HS-27A (cell line): Measurements from ENCODE around the gene MYO15A.
A peak's percentile ranks its signal among the peaks of the same experiment; 100 is the strongest.

Experiments used
- DNase-seq: peaks from one replicate; pipeline ENCODE4 v3.0.0-alpha.2; 2012; ENCODE audit warnings: low read depth, missing footprints

The MYO15A gene

DNA sequence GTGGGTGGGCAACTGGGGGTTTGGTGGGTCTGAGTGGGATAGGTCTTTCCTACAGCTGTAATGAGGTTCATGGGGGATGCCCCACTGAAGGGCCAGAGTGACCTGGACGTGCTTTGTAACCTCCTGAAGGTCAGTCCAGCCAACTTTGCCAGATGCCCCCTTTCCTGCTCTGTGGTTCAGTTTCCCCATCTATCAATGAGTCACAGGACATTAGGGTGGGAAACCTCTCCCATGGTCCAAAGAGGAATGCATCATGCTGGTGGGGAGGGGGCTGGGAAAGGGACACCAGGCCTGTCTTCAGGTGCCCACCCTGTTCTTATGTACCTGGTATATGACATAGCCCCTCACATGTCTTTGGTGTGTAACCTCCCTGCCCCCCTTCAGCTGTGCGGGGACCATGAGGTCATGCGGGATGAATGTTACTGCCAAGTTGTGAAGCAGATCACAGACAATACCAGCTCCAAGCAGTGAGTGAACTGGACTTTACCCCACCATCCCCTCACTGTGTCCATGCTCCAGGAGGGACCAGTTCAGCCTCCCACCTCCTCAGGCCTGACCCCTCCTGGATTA is 51.1 kb downstream of the MYO15A start:
- DNase-seq, result no peak

DNA sequence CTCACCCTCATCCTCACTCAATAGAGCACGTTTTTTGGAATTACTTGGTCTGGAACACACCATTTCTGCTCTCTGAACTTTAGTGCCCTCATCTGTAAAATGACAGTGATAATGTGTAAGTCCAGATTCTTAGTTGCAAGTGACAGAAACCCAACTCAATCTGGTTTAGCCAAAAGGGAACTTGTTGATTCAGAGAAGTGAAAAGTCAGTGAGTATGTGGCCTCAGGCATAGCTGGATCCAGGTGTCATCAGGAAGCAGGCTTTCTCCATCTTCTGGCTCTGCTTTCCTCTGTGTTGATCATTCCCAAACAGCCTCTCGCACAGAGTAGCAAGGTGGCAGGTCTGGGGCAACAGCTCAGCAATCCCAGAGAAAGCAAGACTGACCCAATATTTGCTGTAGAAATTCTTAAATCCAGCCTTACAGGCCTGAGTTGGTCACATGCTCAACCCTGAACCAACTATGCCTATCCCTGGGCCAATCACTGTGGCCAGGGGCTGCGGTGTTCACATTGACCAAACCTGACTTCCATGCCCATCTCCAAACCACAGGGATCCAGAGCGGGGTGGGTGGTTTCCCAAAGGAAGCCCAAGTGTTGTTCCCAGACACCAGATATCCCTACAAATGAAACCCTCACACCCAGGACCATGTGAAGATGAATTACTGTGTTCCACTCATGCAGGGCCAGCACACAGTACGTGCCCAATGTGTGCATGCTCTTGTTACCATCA is 51.7 kb downstream of the MYO15A start:
- no peak for DNase-seq

DNA sequence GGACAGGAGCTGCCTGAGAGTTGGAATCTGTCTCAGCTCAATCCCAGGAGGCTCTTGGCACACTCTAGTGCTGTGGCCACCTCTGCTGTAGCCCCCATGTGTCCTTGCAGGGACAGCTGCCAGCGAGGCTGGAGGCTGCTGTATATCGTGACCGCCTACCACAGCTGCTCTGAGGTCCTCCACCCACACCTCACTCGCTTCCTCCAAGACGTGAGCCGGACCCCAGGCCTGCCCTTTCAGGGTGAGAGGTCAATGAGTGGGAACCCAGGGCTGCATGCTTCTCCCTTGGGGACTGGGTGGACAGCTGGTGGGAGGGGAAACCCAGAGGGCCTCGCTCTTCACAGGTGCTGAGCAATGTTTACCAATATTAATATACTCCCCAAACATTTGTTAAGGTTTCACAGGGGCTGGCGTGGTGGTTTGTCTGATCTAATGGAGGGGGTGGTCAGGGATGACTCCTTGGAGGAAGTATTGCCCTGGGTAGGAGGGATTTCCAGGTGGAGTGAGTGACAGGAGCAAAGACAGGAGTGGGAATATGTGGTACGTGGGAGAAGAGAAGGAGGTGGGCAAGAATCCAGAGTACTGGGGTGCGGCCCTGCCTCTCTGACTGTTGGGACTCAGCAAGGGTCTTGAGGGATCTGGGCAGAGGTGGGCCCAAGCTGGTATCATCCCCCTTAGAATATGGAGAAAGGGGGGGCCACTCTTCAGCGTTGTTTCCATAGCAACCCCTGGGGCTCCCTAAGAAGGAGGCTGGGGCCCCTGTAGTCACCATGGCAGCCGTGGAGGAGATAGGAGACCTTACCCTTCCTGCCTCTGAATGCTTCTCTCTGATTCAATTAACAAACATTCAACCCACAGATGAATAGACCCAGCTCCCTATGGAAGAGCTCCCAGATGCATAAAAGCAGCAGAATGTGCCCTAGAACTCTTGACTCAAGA is 52.9 kb downstream of the MYO15A start:
- no peak for DNase-seq

DNA sequence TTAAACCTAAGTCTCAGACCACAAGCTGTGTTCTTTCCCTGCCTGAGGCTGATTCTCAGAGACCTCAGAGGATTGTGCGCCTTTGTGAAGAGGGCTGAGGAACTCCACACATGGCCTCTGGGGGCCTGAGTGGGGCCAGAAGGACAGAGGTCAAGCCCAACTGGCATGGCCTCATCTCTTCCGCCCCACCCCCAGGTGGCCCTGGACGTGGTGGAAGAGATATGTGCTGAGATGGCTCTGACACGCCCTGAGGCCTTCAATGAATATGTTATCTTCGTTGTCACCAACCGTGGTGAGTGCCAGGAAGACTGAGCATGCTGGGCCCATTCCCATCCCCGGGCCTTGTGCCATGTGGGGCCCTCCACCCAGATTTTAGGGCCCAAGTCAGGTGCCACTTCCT is 55.0 kb downstream of the MYO15A start:
- DNase-seq, result no peak

DNA sequence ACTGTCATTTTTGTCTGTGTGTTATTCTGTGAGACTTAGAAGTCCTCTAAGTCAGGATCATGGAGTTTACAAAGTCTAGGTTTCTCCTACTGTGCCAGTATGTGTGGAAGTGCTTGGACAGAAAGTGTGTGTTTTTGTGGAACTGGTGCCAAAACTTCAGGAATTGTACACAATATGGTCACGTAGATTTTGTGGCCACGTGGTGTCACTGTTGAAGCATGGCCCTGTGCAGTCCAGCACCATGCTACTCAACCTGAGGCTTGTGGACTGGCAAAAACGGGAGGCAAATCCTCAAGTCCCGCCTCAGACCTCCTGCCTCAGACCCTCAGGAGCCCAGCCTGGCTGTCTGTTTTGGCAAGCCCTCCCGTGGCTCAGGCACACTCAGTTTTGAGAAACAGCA is 58.3 kb downstream of the MYO15A start:
- DNase-seq, result no peak

DNA sequence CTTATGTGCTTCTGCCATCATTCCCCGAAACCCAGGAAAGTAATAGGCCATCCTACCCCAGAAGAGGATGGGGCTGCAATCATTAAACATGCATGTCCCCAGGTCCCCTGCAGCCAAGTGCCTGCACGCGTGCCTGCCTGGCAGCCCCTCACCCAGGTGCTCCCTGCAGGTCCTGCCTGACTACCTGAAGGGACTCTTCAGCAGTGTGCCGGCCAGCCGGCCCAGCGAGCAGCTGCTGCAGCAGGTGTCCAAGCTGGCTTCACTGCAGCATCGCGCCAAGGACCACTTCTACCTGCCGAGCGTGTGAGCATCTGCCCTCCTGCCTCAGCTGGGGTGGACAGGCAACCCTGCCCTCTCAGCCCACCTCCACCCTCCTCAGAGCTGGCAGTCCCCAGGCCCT is 58.9 kb downstream of the MYO15A start:
- no peak for DNase-seq

DNA sequence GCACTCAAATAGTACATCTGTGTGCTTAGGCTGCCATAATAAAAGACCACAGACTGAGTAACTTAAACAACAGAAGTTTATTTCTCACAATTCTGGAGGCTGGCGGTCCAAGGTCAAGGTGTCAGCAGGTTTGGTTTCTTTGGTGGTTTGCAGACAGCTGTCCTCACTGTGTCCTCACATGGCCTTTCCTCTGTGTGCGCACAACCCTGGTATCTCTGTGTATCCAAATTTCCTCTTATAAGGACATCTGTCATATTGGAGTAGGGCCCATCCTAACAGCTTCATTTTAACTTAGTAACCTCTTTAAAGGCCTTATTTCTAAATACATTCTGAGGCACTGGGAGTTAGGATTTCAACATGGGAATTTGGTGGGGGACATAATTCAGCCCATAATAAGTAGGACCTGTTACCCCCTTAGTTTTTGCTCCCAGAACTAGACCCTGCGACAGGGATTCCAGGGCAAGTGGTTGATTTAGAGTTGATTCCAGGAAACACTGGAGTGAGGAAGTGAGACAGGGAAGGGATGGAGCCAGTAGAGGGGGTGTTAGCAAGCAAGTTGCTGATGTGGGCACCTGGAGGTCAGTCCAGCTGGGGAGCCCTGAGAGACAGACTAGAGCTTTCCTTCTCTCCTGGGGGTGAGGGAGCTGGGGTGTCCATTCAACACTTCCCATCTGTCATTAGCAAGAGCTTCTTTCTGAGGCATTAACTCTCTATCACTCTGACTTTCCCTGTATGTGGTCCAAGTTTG is 64.1 kb downstream of the MYO15A start:
- DNase-seq, result no peak

DNA sequence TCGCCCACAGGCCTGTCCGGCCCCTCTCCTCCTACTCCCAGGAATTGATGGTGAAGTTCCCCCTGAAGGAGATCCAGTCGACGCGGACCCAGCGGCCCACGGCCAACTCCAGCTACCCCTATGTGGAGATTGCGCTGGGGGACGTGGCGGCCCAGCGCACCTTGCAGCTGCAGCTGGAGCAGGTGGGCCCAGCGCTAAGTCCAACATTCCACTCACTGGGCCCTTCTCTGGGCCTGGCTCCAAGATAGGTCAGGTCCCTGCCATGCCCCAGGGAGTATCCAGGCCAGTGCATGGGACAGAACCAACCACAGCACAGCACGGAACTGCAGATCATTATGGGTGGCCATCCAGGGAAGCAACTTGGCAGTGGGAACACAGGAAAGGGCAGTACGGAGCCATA is 65.2 kb downstream of the MYO15A start:
- DNase-seq, result no peak

DNA sequence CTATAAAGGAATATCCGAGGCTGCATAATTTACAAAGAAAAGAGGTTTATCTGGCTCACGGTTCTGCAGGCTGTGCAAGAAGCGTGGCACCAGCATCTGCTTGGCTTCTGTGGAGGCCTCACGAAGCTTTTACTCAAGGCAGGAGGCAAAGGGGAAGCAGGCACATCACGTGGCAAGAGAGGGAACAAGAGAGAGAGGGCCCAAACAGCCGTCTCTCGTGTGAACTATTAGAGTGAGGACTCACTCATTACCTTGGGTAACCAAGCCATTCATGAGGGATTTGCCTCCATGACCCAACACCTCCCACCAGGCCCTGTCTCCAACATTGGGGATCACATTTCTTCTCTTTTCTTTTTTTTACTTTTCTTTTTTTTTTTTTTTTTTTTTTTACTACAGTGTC is 67.6 kb downstream of the MYO15A start:
- no peak for DNase-seq

DNA sequence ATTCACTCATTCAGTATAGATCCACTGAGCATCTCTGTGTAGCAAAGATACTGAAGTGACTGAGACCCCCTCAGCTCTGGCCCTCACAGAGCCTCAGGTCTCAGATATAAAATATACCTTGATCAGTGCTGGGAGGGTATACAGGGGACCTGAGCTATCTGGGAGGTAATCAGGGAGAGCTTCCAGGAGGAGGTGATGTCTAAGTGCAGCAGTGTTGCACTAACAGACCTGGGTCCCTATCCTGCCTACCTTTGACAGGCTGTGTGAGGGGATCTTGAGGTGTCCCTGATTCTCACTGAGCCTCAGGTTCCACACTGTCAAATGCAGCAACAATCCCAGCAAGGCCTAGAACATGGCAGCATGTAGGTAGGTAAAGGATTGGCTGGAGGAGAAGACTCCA is 68.6 kb downstream of the MYO15A start:
- DNase-seq, result no peak

DNA sequence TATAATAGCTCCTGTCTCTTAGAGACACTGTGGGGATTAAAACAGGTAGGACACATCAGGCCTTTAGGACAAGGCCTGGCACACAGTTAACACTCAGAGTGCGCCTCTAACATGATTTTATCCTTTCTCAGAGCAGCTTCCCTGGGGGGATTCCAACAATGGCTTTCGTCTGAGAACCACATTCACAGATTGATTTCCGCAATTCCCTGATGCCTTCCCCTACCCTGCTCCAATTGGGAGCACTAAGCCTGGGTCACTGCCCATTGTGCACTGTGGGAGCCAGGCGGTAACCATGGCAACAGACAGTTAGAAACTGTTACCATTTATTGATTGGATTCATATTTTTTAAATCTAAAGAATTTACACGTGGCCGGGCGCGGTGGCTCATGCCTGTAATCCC is 69.2 kb downstream of the MYO15A start:
- DNase-seq, result no peak

DNA sequence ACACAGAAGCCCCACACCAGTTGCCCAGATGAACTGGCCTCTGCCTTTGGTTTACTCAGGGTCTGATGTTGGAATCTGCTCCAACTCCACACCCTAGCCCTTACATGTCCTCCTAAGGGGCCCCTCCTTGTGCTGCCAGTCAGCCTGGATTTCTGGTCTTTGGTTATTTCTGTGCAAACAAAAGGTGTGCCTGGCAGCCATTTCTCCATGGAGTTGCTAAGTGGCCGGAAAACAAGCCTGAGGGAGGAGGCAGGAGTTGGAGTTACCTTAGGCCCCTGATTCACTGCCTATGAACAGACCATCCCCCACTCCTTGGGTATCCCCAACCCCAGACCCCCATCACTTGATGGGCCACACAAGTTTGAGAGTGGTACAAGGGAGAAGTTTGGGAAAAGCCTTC is 70.6 kb downstream of the MYO15A start:
- no peak for DNase-seq

DNA sequence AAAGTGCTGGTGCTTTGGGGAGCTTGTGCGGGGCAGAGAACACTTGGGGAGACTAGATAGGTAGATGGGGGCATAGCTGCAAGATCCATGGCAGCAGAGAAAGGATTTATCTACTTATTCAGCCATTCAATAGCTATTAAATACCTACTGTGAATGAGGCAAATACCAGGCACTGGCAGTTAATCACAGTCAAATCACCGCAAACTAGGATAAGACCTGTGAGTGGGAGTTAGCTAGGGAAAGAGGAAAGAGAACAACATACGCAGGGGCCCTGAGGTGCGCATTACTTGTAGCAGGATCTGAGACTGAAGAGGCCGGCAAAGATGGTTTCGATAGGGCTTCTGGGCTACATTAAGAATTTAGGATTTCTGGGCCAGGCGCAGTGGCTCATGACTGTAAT is 71.2 kb downstream of the MYO15A start:
- no peak for DNase-seq

DNA sequence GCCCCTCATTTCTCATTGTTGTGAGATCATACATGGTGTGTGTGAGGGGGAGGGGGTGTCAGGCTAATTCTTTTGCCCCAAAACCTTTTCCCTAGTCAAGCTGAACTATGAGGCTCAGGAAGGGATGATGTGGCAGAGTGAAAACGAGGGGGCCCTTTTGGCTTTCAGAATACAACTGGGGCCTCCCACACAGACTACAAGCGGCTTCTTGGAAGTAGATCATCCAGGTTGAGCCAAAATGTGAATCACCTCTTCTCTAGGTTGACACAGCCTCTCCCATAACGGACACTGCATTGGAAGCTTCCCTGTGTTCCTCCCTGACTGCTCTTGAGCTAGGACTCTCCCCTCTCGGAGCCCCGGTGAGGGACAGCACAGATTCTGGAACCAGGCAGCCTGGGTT is 72.8 kb downstream of the MYO15A start:
- DNase-seq, result no peak

DNA sequence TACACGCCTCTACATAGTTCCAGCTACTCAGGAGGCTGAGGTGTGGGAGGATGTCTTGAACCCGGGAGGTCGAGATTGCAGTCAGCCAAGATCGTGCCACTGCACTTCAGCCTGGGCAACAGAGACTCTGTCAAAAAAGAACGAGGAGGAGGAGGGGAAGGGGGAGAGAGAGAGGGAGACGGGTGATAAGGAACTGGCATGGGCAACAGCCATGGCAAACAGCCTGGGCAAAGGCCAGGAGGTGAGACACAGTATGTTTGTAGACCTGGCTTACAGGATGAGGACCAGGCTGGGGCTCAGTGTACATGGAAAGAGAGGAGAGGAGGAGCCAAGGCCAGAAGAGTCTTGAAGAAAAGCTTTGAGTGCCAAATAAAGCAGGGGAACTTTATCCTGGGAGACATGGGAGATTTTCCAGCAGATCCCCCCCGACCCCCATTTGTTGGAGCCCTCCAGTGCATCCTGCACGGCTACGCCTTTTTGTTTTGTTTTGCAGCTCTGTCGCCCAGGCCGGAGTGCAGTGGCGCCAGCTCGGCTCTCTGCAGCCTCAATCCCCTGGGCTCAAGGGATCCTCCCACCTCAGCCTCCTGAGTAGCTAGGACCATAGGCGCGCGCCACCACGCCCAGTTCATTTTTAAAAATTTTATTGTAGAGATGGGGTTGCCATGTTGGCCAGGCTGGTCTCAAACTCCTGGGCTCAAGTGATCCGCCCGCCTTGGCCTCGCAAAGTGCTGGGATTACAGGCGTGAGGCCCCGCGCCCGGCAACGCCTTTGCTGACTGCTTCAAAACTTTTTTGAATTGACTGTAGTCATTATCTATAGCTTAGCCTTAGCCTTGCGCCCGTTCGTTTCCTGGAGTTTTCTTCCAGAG is 73.8 kb downstream of the MYO15A start:
- no peak for DNase-seq

DNA sequence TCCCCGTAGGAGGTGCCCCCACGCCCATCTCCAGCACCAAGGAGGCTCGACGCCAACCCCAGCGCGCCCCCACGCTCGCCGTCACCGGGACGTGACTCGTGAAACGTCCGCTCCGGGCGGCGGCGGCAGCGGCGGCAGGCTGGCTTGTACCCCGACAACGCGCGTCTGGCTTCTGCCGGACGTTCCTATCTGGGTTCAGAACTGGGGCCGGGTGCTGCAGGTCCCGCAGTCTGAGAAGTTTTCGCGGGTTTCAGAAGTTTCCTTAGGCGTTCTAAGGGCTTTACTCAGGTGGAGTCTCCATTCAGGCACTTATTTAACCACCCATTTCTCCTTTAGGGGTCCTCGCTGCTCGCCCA is 74.4 kb downstream of the MYO15A start:
- DNase-seq, result no peak

DNA sequence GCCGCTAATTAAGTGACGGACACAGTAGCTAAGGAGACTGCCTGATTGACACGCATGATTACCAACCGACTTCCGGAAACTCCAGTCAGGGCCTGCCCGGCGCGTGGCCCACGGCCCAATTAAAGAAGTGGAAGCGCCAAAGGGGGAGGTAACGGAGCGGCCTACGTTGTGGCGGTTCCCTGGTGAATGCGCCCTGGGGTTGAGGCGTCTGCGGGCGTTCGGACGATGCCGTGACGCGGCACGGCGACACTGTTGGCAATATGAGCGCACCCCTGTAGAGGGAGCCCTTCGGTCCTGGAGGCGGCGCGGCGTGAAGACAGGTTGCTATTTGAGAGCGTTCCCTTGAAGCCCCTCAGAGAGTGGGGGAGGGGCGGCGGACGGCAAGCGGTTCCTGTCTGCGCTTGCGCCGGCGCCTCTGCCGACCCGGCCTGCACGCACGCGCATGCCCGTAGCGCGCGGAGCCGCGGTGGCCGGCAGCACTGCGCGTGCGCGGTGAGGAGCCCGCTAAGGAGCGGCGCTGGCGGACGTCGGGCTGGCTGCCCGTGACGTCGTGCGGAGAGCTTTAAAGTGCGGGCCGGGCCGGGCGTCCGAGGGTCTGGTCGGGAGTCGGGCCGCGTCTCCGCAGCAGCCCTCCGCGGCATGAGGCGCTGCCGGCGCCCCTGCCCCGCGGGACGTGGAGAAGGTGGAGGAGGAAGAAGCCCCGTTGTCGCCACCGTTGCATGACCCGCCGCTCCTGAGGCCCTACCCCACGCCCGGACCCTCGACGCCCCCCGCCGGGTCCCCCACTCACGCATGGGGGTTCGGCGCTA is 75.0 kb downstream of the MYO15A start, which contains the start of gene ALKBH5:
Gene ALKBH5, plus strand, starts transcription at position 495 of the 809 bp plus-strand sequence. CDS start 416 bp downstream, outside the sequence.
- DNase-seq, result peak; percentile 99

DNA sequence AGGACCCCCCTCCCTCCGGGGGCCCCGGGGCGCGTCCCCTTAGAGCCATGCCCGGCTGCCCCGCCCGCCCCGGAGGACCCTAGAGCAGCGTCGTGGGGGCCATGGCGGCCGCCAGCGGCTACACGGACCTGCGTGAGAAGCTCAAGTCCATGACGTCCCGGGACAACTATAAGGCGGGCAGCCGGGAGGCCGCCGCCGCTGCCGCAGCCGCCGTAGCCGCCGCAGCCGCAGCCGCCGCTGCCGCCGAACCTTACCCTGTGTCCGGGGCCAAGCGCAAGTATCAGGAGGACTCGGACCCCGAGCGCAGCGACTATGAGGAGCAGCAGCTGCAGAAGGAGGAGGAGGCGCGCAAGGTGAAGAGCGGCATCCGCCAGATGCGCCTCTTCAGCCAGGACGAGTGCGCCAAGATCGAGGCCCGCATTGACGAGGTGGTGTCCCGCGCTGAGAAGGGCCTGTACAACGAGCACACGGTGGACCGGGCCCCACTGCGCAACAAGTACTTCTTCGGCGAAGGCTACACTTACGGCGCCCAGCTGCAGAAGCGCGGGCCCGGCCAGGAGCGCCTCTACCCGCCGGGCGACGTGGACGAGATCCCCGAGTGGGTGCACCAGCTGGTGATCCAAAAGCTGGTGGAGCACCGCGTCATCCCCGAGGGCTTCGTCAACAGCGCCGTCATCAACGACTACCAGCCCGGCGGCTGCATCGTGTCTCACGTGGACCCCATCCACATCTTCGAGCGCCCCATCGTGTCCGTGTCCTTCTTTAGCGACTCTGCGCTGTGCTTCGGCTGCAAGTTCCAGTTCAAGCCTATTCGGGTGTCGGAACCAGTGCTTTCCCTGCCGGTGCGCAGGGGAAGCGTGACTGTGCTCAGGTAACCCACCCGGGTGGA is 75.8 kb downstream of the MYO15A start:
- DNase-seq, result no peak

DNA sequence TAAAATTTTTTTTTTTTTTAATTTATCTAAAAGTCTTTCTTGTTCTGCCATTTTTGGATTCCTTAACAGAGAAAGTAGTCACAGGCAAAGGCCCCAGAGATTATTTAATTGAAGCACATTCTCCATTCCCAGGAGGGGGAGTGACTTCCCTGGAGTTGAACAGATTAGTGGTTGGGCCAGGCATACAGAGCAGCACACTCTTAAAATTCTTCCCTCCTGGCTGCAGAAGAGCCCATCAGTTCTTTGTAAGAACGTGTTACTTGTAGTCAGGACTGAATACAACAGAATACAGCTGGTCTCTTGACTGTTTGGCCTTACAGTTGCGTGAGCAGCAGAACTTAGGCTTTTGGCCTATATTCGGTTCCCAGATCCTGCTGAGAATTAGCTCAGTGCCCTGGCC is 76.8 kb downstream of the MYO15A start:
- DNase-seq, result no peak
